Brain pericyte (primary cell): Measurements from ENCODE around the gene ADD3.

Source experiments
- DNase-seq: peaks from one replicate; pipeline ENCODE4 v3.0.0-alpha.2; 2012; ENCODE audit warnings: low read depth, low spot score

ADD3 gene, protein sequence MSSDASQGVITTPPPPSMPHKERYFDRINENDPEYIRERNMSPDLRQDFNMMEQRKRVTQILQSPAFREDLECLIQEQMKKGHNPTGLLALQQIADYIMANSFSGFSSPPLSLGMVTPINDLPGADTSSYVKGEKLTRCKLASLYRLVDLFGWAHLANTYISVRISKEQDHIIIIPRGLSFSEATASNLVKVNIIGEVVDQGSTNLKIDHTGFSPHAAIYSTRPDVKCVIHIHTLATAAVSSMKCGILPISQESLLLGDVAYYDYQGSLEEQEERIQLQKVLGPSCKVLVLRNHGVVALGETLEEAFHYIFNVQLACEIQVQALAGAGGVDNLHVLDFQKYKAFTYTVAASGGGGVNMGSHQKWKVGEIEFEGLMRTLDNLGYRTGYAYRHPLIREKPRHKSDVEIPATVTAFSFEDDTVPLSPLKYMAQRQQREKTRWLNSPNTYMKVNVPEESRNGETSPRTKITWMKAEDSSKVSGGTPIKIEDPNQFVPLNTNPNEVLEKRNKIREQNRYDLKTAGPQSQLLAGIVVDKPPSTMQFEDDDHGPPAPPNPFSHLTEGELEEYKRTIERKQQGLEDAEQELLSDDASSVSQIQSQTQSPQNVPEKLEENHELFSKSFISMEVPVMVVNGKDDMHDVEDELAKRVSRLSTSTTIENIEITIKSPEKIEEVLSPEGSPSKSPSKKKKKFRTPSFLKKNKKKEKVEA

DNA sequence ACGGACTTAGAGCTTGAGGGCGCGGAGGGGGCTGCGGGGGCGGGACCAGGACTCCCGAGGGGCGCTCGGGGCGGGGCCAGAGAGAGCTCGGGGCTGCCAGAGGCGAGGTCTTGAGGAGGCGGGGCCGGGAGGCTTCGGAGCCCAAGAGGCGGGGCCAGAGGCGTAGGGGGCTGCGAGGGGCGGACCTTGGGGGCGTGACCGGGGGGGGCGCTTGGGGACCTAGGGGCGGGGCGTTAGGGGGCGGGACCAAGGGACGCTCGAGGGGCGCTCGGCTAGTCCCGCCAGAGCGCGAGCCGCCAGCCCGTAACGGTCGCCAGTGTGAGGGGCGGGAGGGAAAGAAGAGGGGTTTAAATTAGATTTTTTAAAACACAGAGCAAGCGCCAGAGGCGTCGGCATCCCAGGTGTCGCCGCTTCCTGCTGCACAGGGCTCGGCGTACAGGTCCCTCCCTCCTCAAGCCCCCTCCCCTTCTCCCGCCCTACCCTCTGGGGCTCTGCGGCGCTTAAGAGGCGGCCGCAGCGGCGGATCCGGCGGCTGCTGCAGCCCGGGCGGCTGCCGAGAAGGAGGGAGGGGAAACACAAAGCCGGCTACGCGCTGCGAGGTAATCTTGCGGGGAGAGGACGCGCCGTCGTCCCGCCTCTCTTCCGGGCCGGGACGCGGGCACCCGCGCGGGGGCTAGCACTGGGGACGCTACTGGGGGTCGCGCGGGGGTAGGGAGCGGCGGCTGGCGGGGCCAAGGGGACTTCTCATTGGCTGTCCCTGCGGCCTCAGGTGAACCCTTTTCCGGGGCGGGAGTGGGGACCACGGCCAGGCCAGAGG, at the start of gene ADD3:
Gene ADD3 (plus strand): TSS at position 284 of the 817 bp plus-strand sequence. CDS start 92,670 bp downstream, outside the sequence.
- DNase-seq: peak; percentile 82

DNA sequence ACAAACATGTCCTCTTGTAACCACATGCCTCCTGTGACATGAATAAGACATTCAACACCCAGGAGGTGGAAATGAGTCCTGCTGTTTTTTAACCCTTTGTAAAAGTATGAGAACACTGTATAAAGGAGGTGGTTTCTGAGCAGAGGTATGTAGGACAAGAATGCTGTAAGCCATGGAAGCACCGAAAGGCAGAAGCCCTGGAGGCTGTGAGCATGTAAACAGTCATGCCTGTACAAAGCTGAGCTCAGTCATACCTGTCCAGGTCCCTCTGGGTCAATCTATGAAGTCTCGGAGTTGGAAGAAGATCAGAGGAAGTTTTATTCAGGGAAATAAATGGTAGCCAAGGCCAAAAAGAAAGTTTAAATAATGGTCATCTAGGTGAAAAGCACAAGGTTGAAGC, 49.7 kb upstream of the ADD3 start:
- DNase-seq: no peak

DNA sequence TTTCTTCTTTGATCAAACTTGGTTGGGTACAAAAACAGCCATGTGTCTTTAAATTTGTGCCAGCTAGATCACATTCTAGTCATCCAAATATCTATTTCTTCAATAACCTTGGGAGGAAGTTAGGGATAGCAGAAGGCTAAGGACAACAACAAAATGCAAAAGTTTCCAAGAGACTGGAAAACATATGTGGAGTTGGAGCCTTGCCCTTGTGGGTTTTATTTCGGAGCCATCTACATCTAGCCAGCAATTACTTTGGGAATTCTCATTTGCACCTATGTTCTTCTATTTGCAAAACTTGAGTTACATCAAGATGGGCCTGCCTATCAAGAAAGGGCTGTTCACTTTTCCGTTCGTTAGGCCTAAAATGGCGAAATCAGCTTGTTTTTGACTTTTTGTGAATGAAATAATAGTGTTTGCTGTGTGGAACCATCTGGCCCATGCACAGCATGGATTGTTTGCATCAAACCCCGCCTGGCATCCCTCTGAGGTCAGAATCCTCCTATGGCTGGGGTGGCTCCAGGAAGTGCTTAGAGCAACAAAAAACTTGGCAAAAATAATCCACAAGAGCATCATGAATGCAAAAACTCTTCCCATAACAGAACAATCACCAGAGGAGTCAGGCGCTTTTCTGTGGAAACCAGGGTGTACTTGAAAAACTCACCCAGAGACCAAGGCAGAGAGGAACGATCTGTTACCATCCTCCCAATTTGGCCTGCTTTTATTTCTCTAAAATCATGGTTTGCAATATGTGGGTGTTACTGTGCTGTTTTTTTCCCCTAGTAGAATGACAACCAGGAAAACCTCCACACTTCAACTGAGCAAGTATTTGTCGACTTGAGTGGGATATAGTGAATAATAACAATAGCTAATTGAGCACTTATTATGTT, 48.3 kb upstream of the ADD3 start:
- peak; percentile 90 for DNase-seq

DNA sequence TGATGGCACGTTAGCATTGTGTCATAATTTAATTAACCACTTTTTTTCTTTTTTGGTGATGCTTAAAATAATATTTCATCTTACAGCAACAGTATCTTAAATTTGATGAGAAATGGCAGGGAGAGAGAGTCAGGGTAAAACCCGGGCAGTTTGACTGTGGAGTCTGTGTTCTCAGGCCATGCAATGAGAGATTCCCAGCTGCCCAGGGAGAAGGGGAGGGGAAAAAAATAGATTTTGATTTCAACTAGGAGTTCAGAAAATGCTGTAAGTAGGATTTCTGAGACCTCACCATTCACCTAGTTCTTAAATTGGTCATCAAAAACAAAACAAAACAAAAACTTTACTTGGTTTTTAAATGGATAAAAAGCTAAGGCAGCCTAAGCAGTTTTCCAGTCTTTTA, 47.1 kb upstream of the ADD3 start:
- no peak for DNase-seq

DNA sequence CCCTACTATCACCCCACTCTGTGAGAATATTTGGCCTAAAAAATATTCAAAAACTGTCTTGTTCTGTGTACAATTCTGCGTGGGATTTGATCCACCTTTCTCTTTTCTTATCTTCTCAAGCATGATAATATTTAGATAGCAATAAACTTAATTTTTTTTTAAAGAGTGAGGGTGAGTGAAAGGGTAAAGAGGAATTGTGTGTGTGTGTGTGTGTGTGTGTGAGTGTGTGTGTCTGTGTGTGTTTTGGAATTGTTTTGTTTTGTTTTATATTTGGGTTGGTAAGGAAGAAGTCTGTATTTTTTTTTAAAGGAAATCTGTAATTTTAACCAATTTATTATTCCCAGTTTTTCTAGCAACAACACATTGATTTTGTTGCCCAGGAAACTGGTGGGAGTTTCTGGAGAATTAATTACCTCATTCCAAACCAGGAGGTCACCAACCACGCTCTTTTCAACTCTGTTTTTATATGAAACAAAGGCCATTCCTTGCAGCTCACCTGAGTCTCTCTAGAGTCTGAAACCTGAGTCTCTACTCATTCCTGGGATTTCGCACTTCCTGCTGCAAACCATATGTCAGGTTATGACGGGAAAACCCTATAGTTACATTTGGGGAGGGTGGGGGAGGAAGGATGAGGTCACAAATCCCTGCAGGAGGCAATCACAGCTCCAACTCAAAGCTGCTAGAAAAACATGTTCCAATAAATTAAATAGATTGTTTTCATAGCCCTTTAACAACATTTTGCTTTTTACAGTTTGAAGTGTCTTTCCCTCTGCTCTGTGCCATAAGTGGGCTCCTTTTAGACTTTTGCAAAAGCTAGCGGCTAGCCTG, 46.4 kb upstream of the ADD3 start:
- DNase-seq: peak; percentile 72

DNA sequence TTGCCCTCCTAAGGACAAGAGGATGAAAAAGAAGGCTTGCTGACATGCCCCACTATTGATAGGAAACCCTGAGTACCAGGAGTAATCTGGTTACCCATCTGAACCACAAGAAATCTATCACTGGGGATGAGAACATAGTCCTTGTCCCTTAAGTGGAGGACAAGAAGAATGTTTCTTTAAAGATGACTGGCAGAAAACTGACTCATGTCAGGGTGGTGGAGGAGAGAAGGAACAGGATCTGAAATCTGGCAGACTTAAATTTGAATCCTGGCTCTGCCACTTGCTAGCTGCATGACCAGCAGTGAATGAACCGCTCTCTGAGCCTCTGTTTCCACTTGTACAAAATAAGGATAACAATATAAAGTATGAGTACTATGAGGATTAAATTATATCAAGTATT, 45.5 kb upstream of the ADD3 start:
- no peak for DNase-seq

DNA sequence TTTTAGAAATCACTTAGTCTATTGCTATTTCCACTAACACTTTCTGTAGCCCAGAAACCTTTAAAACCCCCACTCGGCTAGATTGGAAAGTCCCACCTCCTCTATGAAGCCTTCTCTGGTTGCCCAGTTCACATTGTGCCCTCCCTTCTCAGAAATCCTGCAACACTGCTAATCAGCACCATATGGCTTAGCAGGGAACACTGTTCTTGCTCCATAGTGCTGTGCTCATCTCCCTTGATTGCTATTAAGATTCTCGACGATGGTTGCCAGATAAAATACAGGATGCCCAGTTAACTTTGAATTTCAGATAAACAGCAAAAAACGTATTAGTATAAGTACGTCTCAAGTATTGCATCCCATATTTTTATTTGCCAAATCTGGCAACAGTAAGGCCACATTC, 44.3 kb upstream of the ADD3 start:
- DNase-seq: peak; percentile 83

DNA sequence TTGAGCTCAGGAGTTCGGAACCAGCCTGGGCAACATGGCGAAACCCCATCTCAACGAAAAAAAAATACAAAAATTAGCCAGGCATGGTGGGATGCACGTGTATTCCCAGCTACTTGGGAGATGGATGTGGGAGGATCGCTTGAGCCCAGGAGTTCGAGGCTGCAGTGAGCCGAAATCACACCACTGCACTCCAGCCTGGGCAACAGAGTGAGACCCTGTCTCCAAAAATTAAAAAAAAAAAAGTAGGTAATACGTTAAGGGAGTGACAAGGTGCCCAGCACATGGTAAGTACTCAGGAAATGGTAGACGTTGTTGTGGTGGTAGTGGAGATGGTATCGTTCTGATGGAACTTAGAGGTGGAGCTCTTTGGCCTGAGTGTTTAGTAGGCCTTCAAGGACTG, 43.5 kb upstream of the ADD3 start:
- no peak for DNase-seq

DNA sequence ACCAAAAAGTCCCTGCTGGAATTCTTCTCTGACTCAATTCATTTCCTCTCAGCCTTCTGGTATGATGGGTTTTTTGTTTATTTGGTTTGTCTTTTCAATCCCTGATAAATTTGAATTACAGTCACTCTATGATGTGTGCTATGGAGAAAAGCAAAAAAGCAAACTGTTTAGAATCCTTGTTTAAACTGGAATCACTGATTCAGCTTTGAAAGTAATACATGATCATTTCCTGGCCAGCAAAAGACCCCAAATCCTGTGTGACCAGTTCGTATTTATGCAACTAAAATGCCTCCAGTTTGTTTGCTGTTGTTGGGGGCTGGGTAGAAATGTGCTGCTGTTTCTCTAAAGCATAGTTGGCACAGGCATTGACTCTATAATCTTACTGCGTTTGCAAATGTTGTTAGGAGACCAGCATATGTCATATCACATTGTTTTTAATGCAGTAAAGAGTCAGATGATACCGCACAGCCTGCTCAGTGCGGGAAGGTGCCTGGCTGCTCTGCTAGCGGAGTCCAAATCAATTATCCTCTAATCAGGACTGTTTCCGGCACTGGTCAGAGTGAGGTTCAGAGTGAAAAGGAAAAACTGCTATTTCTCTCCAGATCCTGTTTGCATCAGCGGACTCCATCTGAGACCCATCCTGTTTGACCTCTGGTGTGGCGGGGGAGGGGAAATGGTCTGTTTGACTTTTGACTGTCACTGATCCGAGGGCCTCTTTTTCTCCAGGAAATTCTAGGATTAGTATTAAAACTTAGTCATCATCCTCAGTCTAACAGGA, 40.6 kb upstream of the ADD3 start:
- DNase-seq: peak; percentile 75

DNA sequence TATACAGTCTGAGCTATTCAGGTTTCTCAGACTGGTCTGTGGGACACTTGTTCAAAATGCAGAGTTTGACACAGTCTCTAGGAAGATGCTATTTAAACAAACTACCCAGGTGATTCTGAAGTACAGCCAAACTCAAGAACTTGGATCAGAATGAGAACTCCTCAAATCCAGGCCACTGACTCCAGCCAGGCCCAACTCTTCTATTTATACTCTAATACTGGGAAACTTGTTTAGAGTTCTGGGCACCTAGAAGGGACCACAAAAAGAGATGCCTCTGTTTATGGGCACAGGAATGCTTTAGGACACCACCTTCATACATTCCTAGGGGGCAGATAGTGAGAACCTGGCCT, 40.1 kb upstream of the ADD3 start:
- no peak for DNase-seq

DNA sequence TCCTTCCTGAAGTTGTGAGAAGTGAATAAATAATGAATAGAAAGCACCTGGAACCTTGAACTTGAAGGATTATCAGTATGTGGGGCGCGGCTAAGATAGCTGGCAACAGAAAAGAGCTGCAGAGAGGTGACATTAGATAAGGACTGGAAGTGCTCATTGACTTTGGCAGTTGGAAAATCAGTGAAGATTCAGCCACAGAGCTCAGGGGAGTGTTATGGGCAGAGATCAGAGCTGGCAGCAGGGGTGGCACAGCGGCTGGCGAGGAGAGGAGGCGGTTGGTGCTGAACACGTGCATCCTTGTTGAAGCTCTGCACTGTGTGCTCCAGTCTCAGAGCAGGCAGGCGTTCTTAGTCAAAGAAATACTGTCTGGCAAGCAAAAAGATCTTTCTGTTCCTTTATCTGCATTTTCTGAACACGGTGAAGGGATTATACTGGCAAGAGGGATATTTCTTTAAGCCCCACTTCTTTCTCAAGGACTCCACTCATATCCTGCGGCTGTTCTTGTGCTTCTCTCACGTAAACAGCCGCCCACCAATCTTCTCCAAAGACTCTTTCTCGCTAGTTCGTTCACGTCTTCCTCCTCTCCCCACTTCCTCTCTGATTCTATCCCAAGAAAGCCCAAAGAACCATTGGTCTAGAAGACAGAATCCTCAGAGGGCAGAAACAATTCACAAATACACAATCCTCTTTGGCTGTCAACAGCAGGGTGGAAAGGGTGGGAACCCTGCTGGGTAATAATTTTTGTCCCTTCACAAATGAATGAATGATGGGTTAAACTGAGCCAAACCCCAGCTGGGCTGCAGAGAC, 38.6 kb upstream of the ADD3 start:
- DNase-seq: no peak

DNA sequence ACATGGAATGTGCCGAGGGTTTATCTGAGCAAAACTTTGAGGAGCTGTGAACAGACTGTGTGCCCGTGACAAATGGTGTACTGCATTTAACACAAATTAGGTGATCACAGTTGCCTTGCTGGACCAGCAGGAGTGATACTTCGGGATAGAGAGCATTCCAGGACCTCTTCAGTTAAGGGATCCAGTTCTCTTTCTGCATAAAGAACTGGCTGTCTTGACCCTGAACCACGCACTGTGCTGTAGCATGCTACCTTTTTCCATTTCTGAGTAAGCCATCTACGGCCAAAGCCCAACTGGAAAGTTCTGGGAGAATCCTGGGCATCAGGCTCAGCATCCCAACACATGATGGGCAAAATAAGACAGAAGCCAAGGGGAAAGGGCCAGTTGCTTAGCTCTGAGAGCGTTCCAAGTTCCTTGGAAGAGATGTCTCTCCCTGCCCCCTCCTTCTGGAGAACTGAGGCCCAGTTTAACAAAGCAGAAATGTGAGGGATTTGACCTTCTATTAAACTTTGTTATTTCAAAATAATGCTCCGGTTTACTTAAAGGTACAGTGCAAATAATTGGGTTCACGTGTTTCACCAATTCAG, 37.9 kb upstream of the ADD3 start:
- DNase-seq: no peak

DNA sequence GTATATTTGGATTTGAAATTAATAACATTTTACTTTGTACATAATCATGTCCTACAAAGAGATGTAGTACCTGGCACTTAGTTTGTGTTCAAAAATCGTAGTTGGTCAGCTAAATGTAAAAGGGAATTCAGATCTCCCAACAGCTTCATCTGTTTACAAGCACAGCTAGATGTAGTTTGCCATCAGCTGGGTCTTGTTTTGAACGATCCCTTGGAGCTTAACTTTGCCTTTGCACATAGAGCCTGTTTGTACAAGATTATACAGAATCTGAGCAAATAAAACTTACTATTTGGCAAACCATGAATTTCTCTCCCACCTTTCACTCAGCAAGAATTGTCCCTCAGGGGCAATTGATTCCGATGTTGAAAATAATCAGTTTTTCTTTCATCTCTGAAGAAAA, 36.1 kb upstream of the ADD3 start:
- DNase-seq: no peak

DNA sequence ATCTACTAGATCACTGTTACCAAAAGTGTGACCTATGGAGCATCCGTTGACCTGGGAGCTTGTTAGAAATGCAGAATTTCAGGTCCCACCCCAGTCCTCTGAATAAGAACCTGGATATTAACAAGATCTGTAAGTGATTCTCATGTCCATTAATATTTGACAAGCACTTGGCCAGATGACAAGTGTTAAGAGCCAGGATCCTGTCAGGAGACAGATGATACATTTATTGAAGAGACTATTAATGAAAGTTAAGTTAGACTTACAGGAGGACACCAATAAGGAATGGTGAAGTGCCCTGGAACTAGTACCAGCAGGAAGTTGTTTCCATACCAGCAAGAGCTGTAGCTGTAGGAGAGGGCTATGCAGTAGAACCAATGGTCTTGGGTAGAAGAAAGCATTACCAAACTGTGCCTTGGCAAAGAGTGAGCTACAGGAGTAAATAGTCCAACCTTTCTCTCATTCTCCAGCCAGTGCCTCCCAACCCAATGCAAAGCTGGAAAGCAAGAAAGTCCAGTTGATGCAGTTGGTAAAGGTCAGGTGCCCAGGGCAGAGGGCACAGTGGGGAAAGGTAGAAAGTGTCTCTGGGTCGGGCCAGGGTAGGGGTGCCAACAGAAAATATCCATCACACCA, 35.3 kb upstream of the ADD3 start:
- DNase-seq: no peak

DNA sequence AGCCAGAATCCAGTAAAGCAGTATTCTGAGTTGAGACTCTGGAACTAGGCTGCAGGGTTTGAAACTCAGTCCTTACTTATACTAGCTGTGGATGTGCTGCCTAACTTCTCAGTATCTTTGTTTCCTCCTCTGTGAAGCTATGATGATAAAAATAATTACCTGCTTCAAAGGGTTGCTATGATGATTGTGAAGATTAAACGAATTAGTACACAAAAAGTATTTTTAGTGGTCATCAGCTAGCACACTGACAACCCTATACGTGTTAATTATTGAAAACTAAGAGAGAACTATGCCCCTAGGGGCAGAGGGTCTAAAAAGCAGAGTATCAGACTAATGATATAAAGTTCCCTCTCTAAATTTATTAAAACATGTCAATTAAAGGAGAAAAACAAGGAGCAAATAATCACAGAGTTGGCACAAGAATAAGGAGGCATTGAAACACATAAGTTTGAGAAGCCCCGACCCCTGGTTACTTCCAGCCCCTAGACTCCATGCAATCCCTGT, 34.4 kb upstream of the ADD3 start:
- DNase-seq: no peak

DNA sequence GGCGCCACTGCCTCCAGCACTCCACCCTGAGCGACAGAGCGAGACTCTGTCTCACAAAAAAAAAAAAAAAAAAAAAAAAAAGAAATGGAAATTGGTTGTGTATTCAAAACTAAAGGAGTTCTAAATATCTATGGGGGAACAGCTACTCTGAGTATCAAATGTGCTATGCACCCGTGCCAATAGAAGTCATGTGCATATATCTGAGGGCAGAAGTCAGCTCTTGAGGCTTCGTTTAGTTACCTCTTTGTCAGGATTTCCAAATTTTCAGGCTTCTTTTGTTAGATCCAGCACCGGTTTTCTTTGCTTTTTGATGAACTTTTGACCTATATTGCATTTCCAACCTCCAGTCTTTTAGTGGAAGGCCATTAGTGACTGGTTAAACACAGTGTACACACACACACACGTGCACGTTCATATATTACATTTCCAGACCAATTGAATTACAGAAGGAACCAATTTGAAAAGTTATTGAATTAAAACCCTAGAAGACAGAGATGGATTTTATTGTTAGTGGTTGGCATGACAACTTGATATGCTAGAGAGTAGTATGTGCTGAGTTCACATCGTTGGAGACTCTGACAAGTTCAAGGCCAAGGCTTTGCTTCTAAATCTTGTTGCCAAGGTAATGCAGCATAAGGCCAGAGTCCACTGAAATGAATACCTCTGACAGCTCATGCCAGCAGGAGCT, 33.1 kb upstream of the ADD3 start:
- no peak for DNase-seq
